OCI-LY3 (cell line): ENCODE data around the gene IL6.

Source experiments
- H2AFZ ChIP-seq: fragments of 200-600, 300-600 bp; shearing (Covaris generic); 2 replicates; pipeline ENCODE4 v1.6.0; 2014; ENCODE audit warnings: antibody characterized with exemption, low read depth, low read length
- H3K27ac ChIP-seq: fragments of 200-600, 300-600 bp; sonication (generic); 2 replicates; pipeline ENCODE4 v1.5.1; 2014; ENCODE audit warnings: mild to moderate bottlenecking, low read length, moderate library complexity, mixed read lengths
- H3K27me3 ChIP-seq: fragments of 200-600, 300-600 bp; sonication (generic); 2 replicates; pipeline ENCODE4 v1.6.1; 2014; ENCODE audit warnings: low read depth, low read length, mixed read lengths
- H3K36me3 ChIP-seq: fragments of 200-600, 300-600 bp; sonication (generic); replicated peaks from 2 replicates; pipeline ENCODE3; 2014; ENCODE audit warnings: low read depth, low read length, mixed read lengths
- H3K4me1 ChIP-seq: fragments of 300-600, 200-600 bp; sonication (generic); 2 replicates; pipeline ENCODE4 v1.6.1; 2014; ENCODE audit warnings: low read length, mixed read lengths
- H3K4me2 ChIP-seq: fragments of 200-600, 300-600 bp; sonication (generic); 2 replicates; pipeline ENCODE4 v1.6.1; 2014; ENCODE audit warnings: low read length, mixed read lengths
- H3K4me3 ChIP-seq: fragments of 300-600, 200-600 bp; sonication (generic); 2 replicates; pipeline ENCODE4 v1.5.1; 2014; ENCODE audit warnings: antibody characterized with exemption, mild to moderate bottlenecking, low read length, moderate library complexity
- H3K79me2 ChIP-seq: fragments of 300-600, 200-600 bp; shearing (Covaris generic); 2 replicates; pipeline ENCODE4 v1.6.1; 2014; ENCODE audit warnings: mild to moderate bottlenecking, low read length, mixed read lengths
- H3K9ac ChIP-seq: fragments of 300-600, 200-600 bp; shearing (Covaris generic); 2 replicates; pipeline ENCODE4 v1.6.0; 2014; ENCODE audit warnings: mild to moderate bottlenecking, low read length, moderate library complexity
- H3K9me3 ChIP-seq: fragments of 200-600, 300-600 bp; shearing (Covaris generic); 2 replicates; pipeline ENCODE4 v1.6.1; 2014; ENCODE audit warnings: low read length, mixed read lengths; ENCODE audit not compliant: insufficient read depth
- H4K20me1 ChIP-seq: fragments of 200-600, 300-600 bp; sonication (generic); 2 replicates; pipeline ENCODE4 v1.6.1; 2016; ENCODE audit warnings: low read length, mixed read lengths; ENCODE audit not compliant: insufficient read depth
- CTCF ChIP-seq: fragments of 200-600, 300-600 bp; sonication (generic); IDR thresholded peaks from 2 replicates; pipeline ENCODE4 v1.5.1; 2014; ENCODE audit warnings: antibody characterized with exemption, low read length, low read depth
- EZH2phosphoT487 ChIP-seq: fragments of 200-600 bp; shearing (Covaris generic); IDR thresholded peaks from 2 replicates; pipeline ENCODE4 v1.6.1; 2018; ENCODE audit warnings: antibody characterized with exemption, mixed run types, low read depth

IL6 gene

GRCh38 chr7:22743014-22743413 is 16.0 kb downstream of the IL6 start:
- Histone ChIP-seq H4K20me1 (no peaks in the 10 kb centered on the region), H3K27ac (no peak overlapping the region), H3K79me2 (no peaks in the 10 kb centered on the region), H3K4me1 (no peaks in the 10 kb centered on the region), H3K9me3 (no peaks in the 10 kb centered on the region), H3K9ac (no peak overlapping the region), H3K36me3 (no peaks in the 10 kb centered on the region), H3K4me3 (no peak overlapping the region), H3K4me2 (no peak overlapping the region), H2AFZ (no peak overlapping the region), H3K27me3 (no peaks in the 10 kb centered on the region)
- no peak for TF ChIP-seq CTCF
- TF ChIP-seq EZH2phosphoT487: no peak

- H3K4me3 ChIP-seq: no peak overlapping the region
- no peaks in the 10 kb centered on the region for H4K20me1 ChIP-seq
Measured at GRCh38 chr7:22751341-22751740, 24.3 kb downstream of the IL6 start.

DNA sequence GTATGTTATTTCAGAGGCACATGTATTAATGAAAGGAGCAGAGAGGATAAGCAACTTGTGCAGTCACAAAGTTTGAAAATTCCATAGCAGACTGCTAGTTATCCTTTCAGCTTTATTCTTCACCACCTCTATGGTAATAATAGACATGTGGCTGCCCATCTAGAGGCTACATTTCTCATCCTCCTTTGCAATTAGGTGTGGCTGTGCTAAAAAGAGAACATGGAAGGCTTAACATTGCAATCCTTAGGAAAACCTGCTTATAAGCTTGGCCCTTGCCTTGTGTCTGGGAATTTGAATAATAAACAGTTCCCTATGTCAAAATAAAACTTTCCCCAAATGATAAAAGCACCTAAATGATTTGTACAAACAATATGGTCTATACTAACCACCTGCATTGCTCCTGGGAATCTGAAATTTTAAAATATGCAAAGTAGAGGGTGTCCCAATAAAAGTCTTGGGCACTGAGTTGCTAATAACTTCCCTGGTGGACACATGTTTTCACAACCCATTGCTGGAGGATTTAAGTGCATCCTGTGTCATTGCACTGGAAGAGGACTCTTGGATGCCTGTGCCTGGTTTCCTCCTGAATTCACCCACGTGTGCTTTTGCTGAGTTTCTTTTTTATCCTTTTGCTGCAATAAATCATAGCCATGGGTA is 30.5 kb downstream of the IL6 start:
- H4K20me1 ChIP-seq: no peaks in the 10 kb centered on the region
- H3K27ac ChIP-seq: no peak overlapping the region
- no peak for TF ChIP-seq EZH2phosphoT487
- no peak for TF ChIP-seq CTCF
- no peak overlapping the region for H3K4me3 ChIP-seq
- no peak overlapping the region for H3K4me2 ChIP-seq
- peaks cover 6% of the 10 kb centered on the region; the same call in 1 of the 2 replicates for H3K9me3 ChIP-seq
- H3K4me1 ChIP-seq: no peaks in the 10 kb centered on the region
- H3K79me2 ChIP-seq: no peaks in the 10 kb centered on the region
- H3K27me3 ChIP-seq: no peaks in the 10 kb centered on the region
- no peak overlapping the region for H2AFZ ChIP-seq
- no peaks in the 10 kb centered on the region for H3K36me3 ChIP-seq
- H3K9ac ChIP-seq: no peak overlapping the region

More at GRCh38 chr7:22751341-22751740, 24.3 kb downstream of the IL6 start:
- no peak overlapping the region for H3K9ac ChIP-seq
- H3K4me1 ChIP-seq: no peaks in the 10 kb centered on the region
- no peaks in the 10 kb centered on the region for H3K36me3 ChIP-seq
- no peaks in the 10 kb centered on the region for H3K79me2 ChIP-seq
- TF ChIP-seq EZH2phosphoT487 (no peak), CTCF (no peak)
- no peaks in the 10 kb centered on the region for H3K27me3 ChIP-seq
- no peak overlapping the region for H3K27ac ChIP-seq
- no peak overlapping the region for H2AFZ ChIP-seq
- no peak overlapping the region for H3K4me2 ChIP-seq
- no peaks in the 10 kb centered on the region; the same call in 1 of the 2 replicates for H3K9me3 ChIP-seq

GRCh38 chr7:22758576-22758975 is 31.6 kb downstream of the IL6 start:
- Histone ChIP-seq H3K4me1 (no peaks in the 10 kb centered on the region), H3K4me2 (no peak overlapping the region), H3K9me3 (peaks cover 6% of the 10 kb centered on the region; the same call in 1 of the 2 replicates), H3K9ac (no peak overlapping the region), H3K36me3 (no peaks in the 10 kb centered on the region), H2AFZ (no peak overlapping the region), H3K27ac (no peak overlapping the region), H4K20me1 (no peaks in the 10 kb centered on the region), H3K4me3 (no peak overlapping the region), H3K27me3 (no peaks in the 10 kb centered on the region), H3K79me2 (no peaks in the 10 kb centered on the region)
- TF ChIP-seq CTCF (no peak), EZH2phosphoT487 (no peak)
